C4-2B (cell line): ENCODE results near the gene DNAJA3.

ENCODE experiments used
- ZFX ChIP-seq: fragments of 450-650 bp; IDR thresholded peaks from 2 replicates; pipeline ENCODE4 v1.6.1; 2017
- TF ChIP-seq, protein P1 (sequence below): fragments of 450-650 bp; conservative IDR thresholded peaks from 2 replicates; pipeline ENCODE4 v1.5.1; 2017; ENCODE audit warnings: mild to moderate bottlenecking

DNA sequence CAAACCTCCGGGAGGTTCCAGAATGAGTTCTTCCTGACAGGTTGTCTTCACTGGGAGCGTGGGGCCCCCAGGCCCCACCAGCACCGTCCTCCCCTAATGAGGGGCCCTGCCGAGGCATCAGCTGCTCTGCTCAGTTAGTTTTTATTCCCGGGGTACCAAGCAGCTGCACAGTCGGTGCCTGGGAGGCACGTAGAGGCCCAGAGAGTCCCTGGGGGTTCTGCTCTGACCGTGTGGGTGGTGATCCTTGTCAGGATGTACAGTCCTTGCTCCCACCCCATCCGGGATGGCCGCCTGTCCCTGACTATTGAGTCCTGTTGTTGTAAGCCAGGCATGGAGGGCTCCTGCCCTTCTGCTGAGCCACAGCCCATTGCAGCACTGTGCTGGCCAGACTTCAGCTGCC, 30.3 kb downstream of the DNAJA3 start:
- TF ChIP-seq, protein P1, sequence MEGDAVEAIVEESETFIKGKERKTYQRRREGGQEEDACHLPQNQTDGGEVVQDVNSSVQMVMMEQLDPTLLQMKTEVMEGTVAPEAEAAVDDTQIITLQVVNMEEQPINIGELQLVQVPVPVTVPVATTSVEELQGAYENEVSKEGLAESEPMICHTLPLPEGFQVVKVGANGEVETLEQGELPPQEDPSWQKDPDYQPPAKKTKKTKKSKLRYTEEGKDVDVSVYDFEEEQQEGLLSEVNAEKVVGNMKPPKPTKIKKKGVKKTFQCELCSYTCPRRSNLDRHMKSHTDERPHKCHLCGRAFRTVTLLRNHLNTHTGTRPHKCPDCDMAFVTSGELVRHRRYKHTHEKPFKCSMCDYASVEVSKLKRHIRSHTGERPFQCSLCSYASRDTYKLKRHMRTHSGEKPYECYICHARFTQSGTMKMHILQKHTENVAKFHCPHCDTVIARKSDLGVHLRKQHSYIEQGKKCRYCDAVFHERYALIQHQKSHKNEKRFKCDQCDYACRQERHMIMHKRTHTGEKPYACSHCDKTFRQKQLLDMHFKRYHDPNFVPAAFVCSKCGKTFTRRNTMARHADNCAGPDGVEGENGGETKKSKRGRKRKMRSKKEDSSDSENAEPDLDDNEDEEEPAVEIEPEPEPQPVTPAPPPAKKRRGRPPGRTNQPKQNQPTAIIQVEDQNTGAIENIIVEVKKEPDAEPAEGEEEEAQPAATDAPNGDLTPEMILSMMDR, result no peak
- no peak for TF ChIP-seq ZFX
